GM12872 (cell line): Measurements from ENCODE around the gene BRAF.

Experiments used
- CTCF ChIP-seq: IDR thresholded peaks from 3 replicates; pipeline ENCODE4 v1.5.1; 2011; ENCODE audit warnings: low read depth, mild to moderate bottlenecking, low read length, moderate library complexity; ENCODE audit not compliant: insufficient read depth

The BRAF gene

GRCh38 chr7:140723006-140723405, 201.7 kb downstream of the BRAF start:
- no peak for TF ChIP-seq CTCF

GRCh38 chr7:140722254-140722653, 202.5 kb downstream of the BRAF start:
- TF ChIP-seq CTCF, result no peak

- TF ChIP-seq CTCF, result no peak
Measured at GRCh38 chr7:140719721-140720120, 205.0 kb downstream of the BRAF start.

- no peak for TF ChIP-seq CTCF
Measured at GRCh38 chr7:140714331-140715040, 210.2 kb downstream of the BRAF start.

GRCh38 chr7:140707132-140707531, 217.6 kb downstream of the BRAF start:
- no peak for TF ChIP-seq CTCF

GRCh38 chr7:140704205-140704604, 220.5 kb downstream of the BRAF start:
- TF ChIP-seq CTCF, result no peak

- TF ChIP-seq CTCF, result no peak
Measured at GRCh38 chr7:140702774-140703173, 222.0 kb downstream of the BRAF start.

- no peak for TF ChIP-seq CTCF
Measured at GRCh38 chr7:140698477-140698876, 226.3 kb downstream of the BRAF start.
